Activated CD8-positive, alpha-beta T cell treated with anti-CD3 and anti-CD28 coated beads for 36 hours (primary cell): ENCODE measurements around the gene PARD3. TPM values are rescaled to one million over a fixed set of nuclear protein-coding genes. Genes with fewer than 3 reads are reported as not detected.

Source experiments
- ATAC-seq: fragments of 200-7000 bp; cut with Tn5 transposase; one replicate; pipeline ENCODE4 v1.10.0; 2021; ENCODE audit warnings: mild to moderate bottlenecking, moderate library complexity
- CTCF ChIA-PET: fragments of 350-600 bp; sonication (Branson Sonifier 250); formaldehyde crosslinking; loops from one replicate; lab custom pipeline; 2021; ENCODE audit warnings: antibody characterized with exemption; lab: Charles Lee
- POLR2A ChIA-PET: fragments of 350-600 bp; sonication (Branson Sonifier 250); formaldehyde crosslinking; loops from one replicate; lab custom pipeline; 2021; ENCODE audit warnings: antibody characterized with exemption; lab: Charles Lee
- DNase-seq: peaks from one replicate; pipeline ENCODE4 v3.0.0-alpha.2; 2020
- H3K27ac Mint-ChIP-seq: one replicate; pipeline ENCODE4 v1.8.0; 2021; ENCODE audit warnings: mild to moderate bottlenecking, mixed read lengths
- H3K27me3 Mint-ChIP-seq: one replicate; pipeline ENCODE4 v1.8.0; 2021; ENCODE audit warnings: mixed read lengths
- H3K36me3 Mint-ChIP-seq: one replicate; pipeline ENCODE4 v1.8.0; 2021; ENCODE audit warnings: low read depth, mixed read lengths
- H3K4me1 Mint-ChIP-seq: one replicate; pipeline ENCODE4 v1.8.0; 2021; ENCODE audit warnings: low read depth, mixed read lengths
- H3K4me3 Mint-ChIP-seq: one replicate; pipeline ENCODE4 v1.8.0; 2021; ENCODE audit warnings: mild to moderate bottlenecking, moderate library complexity, mixed read lengths
- H3K9me3 Mint-ChIP-seq: one replicate; pipeline ENCODE4 v1.8.0; 2021; ENCODE audit warnings: mixed read lengths
- intact Hi-C: fragments of 100-400 bp; cut with micrococcal nuclease; formaldehyde crosslinking; loops from one replicate; pipeline ENCODE4 v1.10.0; 2022
- total RNA-seq, 2 experiments: library from RNA; stranded (reverse); gene quantifications; one replicate each; pipeline ENCODE4 v1.2.3, GENCODE V29; 2021
- TF ChIP-seq, protein P1 (sequence below): fragments of 200-600 bp; IDR thresholded peaks from one replicate; pipeline ENCODE4 v1.8.0; 2022; ENCODE audit warnings: antibody characterized with exemption, mild to moderate bottlenecking

Gene PARD3
- total RNA-seq, 2 experiments from 2014 or later, result 1.6 to 2.0 TPM

DNA sequence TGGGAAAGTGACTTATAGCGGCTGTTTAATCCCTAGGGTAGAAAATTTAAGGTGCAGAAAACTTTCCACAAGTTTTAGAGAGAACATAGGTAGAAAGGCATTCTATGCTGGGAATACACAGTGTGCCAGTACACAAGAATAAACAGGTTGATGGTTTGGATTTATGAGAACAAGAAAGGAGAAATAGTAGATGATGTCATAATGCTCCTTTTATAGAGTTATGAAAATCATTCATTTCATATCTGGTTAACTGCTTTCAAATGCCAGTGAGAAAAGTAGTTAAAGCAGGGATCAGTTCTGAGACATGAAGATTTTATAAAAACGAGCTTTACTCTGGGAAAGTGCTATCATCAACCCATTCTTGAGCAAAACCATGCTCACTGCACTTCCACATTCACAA, 311.4 kb downstream of the PARD3 start:
- ChIA-PET CTCF (no interaction called here), POLR2A (no interaction called here)
- no peaks in the 10 kb centered on the region for H3K27me3 Mint-ChIP-seq
- no peak overlapping the region for H3K27ac Mint-ChIP-seq
- H3K4me1 Mint-ChIP-seq, result no peaks in the 10 kb centered on the region
- TF ChIP-seq, protein P1, sequence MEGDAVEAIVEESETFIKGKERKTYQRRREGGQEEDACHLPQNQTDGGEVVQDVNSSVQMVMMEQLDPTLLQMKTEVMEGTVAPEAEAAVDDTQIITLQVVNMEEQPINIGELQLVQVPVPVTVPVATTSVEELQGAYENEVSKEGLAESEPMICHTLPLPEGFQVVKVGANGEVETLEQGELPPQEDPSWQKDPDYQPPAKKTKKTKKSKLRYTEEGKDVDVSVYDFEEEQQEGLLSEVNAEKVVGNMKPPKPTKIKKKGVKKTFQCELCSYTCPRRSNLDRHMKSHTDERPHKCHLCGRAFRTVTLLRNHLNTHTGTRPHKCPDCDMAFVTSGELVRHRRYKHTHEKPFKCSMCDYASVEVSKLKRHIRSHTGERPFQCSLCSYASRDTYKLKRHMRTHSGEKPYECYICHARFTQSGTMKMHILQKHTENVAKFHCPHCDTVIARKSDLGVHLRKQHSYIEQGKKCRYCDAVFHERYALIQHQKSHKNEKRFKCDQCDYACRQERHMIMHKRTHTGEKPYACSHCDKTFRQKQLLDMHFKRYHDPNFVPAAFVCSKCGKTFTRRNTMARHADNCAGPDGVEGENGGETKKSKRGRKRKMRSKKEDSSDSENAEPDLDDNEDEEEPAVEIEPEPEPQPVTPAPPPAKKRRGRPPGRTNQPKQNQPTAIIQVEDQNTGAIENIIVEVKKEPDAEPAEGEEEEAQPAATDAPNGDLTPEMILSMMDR, result no peak
- DNase-seq, result no peak
- intact Hi-C loops, result no loop called here
- no peak for ATAC-seq
- no peak overlapping the region for H3K4me3 Mint-ChIP-seq
- no peaks in the 10 kb centered on the region for H3K36me3 Mint-ChIP-seq
- no peaks in the 10 kb centered on the region for H3K9me3 Mint-ChIP-seq

DNA sequence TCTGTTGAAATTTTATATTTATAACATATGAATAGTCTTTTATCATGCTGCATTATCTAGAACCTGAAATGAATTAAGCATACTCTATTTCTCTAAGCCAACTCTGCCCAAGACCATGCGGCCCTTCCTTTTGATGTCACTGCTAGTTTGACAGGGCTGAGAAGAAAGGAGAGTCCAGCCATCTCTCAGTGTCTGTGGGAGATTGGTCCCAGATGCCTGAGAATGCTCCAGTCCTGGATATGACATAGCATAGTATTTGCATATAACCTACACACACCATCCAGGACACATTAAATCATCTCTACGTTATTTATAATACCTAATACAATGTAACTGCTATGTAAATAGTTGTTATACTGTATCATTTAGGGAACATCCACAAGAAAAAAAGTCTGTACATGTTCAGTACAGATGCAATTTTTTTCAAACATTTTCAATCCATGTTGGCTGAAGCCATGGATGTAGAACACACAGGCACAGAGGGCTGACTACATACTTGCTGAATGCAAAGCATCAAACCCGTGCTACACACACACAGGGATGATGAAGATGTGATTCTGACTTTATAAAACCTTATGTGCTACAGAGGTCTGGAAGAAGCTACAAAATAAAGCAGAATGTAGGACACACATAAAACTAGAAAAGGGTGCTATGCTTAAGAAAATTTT, 315.4 kb downstream of the PARD3 start:
- DNase-seq (no peak), ATAC-seq (no peak)
- no peaks in the 10 kb centered on the region for H3K4me1 Mint-ChIP-seq
- no peaks in the 10 kb centered on the region for H3K9me3 Mint-ChIP-seq
- H3K4me3 Mint-ChIP-seq, result no peak overlapping the region
- H3K36me3 Mint-ChIP-seq, result no peaks in the 10 kb centered on the region
- ChIA-PET POLR2A (no interaction called here), CTCF (no interaction called here)
- intact Hi-C loops, result no loop called here
- H3K27ac Mint-ChIP-seq, result no peak overlapping the region
- no peaks in the 10 kb centered on the region for H3K27me3 Mint-ChIP-seq
- TF ChIP-seq, protein P1, result no peak

DNA sequence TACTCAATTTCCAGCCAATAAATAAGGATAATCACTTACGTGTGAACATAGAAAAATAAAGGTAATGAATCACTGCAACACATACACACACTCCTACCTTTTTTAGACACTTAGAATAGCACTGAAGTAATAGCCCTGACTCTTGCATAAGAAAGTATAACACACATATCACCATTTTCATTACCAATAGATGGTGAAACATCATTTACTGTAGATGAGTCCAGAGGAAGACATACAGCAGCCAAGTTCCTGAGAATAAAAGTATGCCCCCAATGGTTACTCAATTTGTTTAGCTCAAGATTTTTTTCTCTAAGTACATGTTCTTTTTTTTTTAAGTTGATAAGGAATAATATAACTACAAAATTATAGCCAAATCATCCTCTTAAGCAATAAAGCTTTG, 316.3 kb downstream of the PARD3 start:
- Mint-ChIP-seq H3K27ac (no peak overlapping the region), H3K9me3 (no peaks in the 10 kb centered on the region), H3K4me1 (no peaks in the 10 kb centered on the region), H3K36me3 (no peaks in the 10 kb centered on the region), H3K27me3 (no peaks in the 10 kb centered on the region), H3K4me3 (no peak overlapping the region)
- intact Hi-C loops, result no loop called here
- DNase-seq, result no peak
- POLR2A ChIA-PET, result no interaction called here
- TF ChIP-seq, protein P1, result no peak
- no peak for ATAC-seq
- CTCF ChIA-PET, result no interaction called here

DNA sequence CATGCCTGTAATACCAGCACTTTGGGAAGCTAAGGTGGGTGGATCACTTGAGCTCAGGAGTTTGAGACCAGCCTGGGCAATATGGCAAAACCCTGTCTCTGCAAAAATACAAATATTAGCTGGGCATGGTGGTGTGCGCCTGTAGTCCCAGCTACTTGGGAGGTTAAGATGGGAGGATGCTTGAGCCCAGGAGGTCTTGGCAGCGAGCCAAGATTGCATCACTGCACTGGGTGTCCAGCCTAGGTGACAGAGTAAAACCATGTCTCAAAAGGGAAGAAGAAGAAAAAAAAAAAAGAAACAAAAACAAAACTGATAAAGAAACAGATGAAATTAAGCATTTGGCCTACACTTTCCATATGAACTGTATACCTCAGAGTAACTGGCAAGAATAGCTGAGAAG, 319.2 kb downstream of the PARD3 start:
- ChIA-PET CTCF (no interaction called here), POLR2A (no interaction called here)
- intact Hi-C loops, result no loop called here
- no peak overlapping the region for H3K4me3 Mint-ChIP-seq
- no peak overlapping the region for H3K27ac Mint-ChIP-seq
- no peaks in the 10 kb centered on the region for H3K27me3 Mint-ChIP-seq
- DNase-seq, result no peak
- H3K36me3 Mint-ChIP-seq, result no peaks in the 10 kb centered on the region
- H3K9me3 Mint-ChIP-seq, result no peaks in the 10 kb centered on the region
- H3K4me1 Mint-ChIP-seq, result no peaks in the 10 kb centered on the region
- no peak for ATAC-seq
- TF ChIP-seq, protein P1, result no peak

DNA sequence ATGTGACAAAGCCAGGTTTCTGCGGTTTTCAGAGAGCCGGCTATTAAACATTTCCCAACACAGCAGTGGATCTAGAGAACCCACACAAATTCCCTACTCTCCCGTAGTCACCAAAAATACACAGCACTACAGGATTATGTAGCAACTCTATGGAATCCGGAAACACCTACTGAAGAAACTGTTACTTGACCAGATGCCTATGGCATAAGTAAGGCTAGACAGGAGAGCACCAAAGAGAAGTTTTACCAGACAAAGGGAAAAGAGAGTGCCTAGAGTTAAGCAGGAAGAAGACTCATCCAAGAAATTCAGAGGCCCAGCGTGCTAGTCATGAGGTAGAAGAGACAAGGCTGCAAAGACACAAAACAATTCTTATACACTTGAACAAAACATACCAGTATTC, 321.1 kb downstream of the PARD3 start:
- no peaks in the 10 kb centered on the region for H3K4me1 Mint-ChIP-seq
- H3K36me3 Mint-ChIP-seq, result no peaks in the 10 kb centered on the region
- POLR2A ChIA-PET, result no interaction called here

More for the DNA sequence above, 321.1 kb downstream of the PARD3 start:
- Mint-ChIP-seq H3K4me3 (no peak overlapping the region), H3K9me3 (no peaks in the 10 kb centered on the region), H3K27ac (no peak overlapping the region), H3K27me3 (no peaks in the 10 kb centered on the region)
- TF ChIP-seq, protein P1, result no peak
- CTCF ChIA-PET, result no interaction called here
- intact Hi-C loops, result no loop called here
- DNase-seq (no peak), ATAC-seq (no peak)
